ENCODE measurements around the gene PRKAG2. TPM values are rescaled to one million over a fixed set of nuclear protein-coding genes. Genes with fewer than 3 reads are reported as not detected.

The PRKAG2 gene
- total RNA-seq, 1 donor from 2014 or later, result 21.1 TPM

GRCh38 chr7:151823566-151824372, 53.1 kb downstream of the PRKAG2 start:
- Histone ChIP-seq H3K4me3 (ENCODE audit: low read depth, low read length) (no peak overlapping the region), H3K27me3 (ENCODE audit: control insufficient read depth, insufficient read depth, low read length) (peaks cover 11% of the 10 kb centered on the region), H3K36me3 (ENCODE audit: control insufficient read depth, insufficient read depth, low read length) (no peaks in the 10 kb centered on the region)
- no peak for DNase-seq (ENCODE audit: low read depth)
- TF ChIP-seq CTCF (IDR thresholded peaks at IDR 0.05; ENCODE audit: insufficient read depth, low read length, poor library complexity, severe bottlenecking), result no peak

GRCh38 chr7:151822541-151823181, 54.3 kb downstream of the PRKAG2 start:
- TF ChIP-seq CTCF (IDR thresholded peaks at IDR 0.05; ENCODE audit: insufficient read depth, low read length, poor library complexity, severe bottlenecking), result no peak
- Histone ChIP-seq H3K36me3 (ENCODE audit: control insufficient read depth, insufficient read depth, low read length) (no peaks in the 10 kb centered on the region), H3K4me3 (ENCODE audit: low read depth, low read length) (no peak overlapping the region), H3K27me3 (ENCODE audit: control insufficient read depth, insufficient read depth, low read length) (peaks cover 11% of the 10 kb centered on the region)
- DNase-seq (ENCODE audit: low read depth), result no peak

- Histone ChIP-seq H3K27me3 (ENCODE audit: control insufficient read depth, insufficient read depth, low read length) (peaks cover 11% of the 10 kb centered on the region), H3K36me3 (ENCODE audit: control insufficient read depth, insufficient read depth, low read length) (no peaks in the 10 kb centered on the region), H3K4me3 (ENCODE audit: low read depth, low read length) (no peak overlapping the region)
- TF ChIP-seq CTCF (IDR thresholded peaks at IDR 0.05; ENCODE audit: insufficient read depth, low read length, poor library complexity, severe bottlenecking), result no peak
- DNase-seq (ENCODE audit: low read depth), result no peak
Measured at GRCh38 chr7:151821806-151822540, 54.9 kb downstream of the PRKAG2 start.

GRCh38 chr7:151821226-151821625, 55.7 kb downstream of the PRKAG2 start:
- no peaks in the 10 kb centered on the region for H3K36me3 ChIP-seq (ENCODE audit: control insufficient read depth, insufficient read depth, low read length)
- H3K4me3 ChIP-seq (ENCODE audit: low read depth, low read length), result no peak overlapping the region
- no peak for DNase-seq (ENCODE audit: low read depth)
- H3K27me3 ChIP-seq (ENCODE audit: control insufficient read depth, insufficient read depth, low read length), result peaks cover 11% of the 10 kb centered on the region
- TF ChIP-seq CTCF (IDR thresholded peaks at IDR 0.05; ENCODE audit: insufficient read depth, low read length, poor library complexity, severe bottlenecking), result no peak

- Histone ChIP-seq H3K27me3 (ENCODE audit: control insufficient read depth, insufficient read depth, low read length) (peaks cover 11% of the 10 kb centered on the region), H3K4me3 (ENCODE audit: low read depth, low read length) (no peak overlapping the region), H3K36me3 (ENCODE audit: control insufficient read depth, insufficient read depth, low read length) (no peaks in the 10 kb centered on the region)
- no peak for TF ChIP-seq CTCF (IDR thresholded peaks at IDR 0.05; ENCODE audit: insufficient read depth, low read length, poor library complexity, severe bottlenecking)
- no peak for DNase-seq (ENCODE audit: low read depth)
Measured at GRCh38 chr7:151820491-151821105, 56.3 kb downstream of the PRKAG2 start.
